Heart left ventricle (tissue), 13 donors: ENCODE measurements around the gene APLN.

Experiments
- CTCF ChIP-seq, 12 donors: fragments of 200-600 bp; sonication (generic) in 4 of 12; IDR thresholded peaks; one replicate each; pipeline versions ENCODE4 v1.5.0 to v1.8.0; 2018 to 2022; ENCODE audit warnings: antibody characterized with exemption in 12 of 12, mild to moderate bottlenecking in 5 of 12
- POLR2A ChIP-seq, 2 donors: fragments of 450-650 bp; IDR thresholded peaks; one replicate each; pipeline ENCODE4 v1.6.1; 2017; ENCODE audit warnings: antibody characterized with exemption in 2 of 2, mild to moderate bottlenecking in 2 of 2, moderate library complexity in 2 of 2
- donor health status: ischemic (EF 13 %, LVEDD 7.1; RV severe dilation, severe dysfunction).
- donor health status: DM: no; HTN: yes; CAD: no.
- donor health status: DM: no; HTN: no; CAD: no.
- donor health status: ischemic (EF 25% LVEDD 6.9; RV normal size, moderate dysfunction).
- donor health status: ischemic (EF 25% LVEDD 5.7; RV mildly dilated, moderate dysfunction).
- donor health status: ischemic (EF 35%, LVEDD 5.7; RV mildly dilated, moderate dysfunction).
- donor health status: nonischemic (EF 11% LVEDD 7.7; RV severe dilation, severe dysfunction).
- donor health status: DM: yes; HTN: yes; CAD: no.
- donor health status: PGD.
- donor health status: ischemic (EF 29% LVEDD 5.4; RV normal size, mild dysfunction).
- donor health status: nonischemic (EF 23%, LVEDD 6.1; RV moderate dilation, normal function).

GRCh38 chrX:129599996-129600395 lies 54.8 kb downstream of the APLN start:
- TF ChIP-seq CTCF (IDR thresholded peaks at IDR 0.05), result no peak
- TF ChIP-seq POLR2A (IDR thresholded peaks at IDR 0.05), result no peak
